Gastrocnemius medialis (tissue), 4 donors: ENCODE measurements around the gene RASSF5.

Experiments used
- CTCF ChIP-seq, 5 experiments: fragments of 450-650 bp in 3 of 5; fragments of 200-600 bp in 2 of 5; sonication (generic) in 2 of 5; IDR thresholded peaks in 4 of 5; conservative IDR thresholded peaks in 1 of 5; 1 replicate in 4 of 5; 2 replicates in 1 of 5; pipeline ENCODE4 v1.5.1; 2016 to 2019; ENCODE audit warnings: antibody characterized with exemption in 5 of 5, mild to moderate bottlenecking in 3 of 5, moderate library complexity in 3 of 5
- POLR2A ChIP-seq, 2 donors: fragments of 450-650 bp; IDR thresholded peaks; one replicate each; pipeline ENCODE4 v1.6.1; 2017; ENCODE audit warnings: antibody characterized with exemption in 2 of 2, mild to moderate bottlenecking in 2 of 2, moderate library complexity in 2 of 2

- no peak for TF ChIP-seq CTCF (IDR thresholded peaks at IDR 0.05 in 4 of 5, conservative IDR thresholded peaks at IDR 0.05 in 1 of 5)
- TF ChIP-seq POLR2A (IDR thresholded peaks at IDR 0.05) = no peak
Measured at GRCh38 chr1:206514813-206515387, 7.6 kb downstream of the RASSF5 start.
